Panc1 (cell line): ENCODE measurements around the gene RIC3.

Source experiments
- CTCF ChIP-seq: fragments of 450-650 bp; IDR thresholded peaks from 2 replicates; pipeline ENCODE4 v1.5.1; 2017; ENCODE audit warnings: mild to moderate bottlenecking
- POLR2AphosphoS5 ChIP-seq: IDR thresholded peaks from 2 replicates; pipeline ENCODE4 v1.6.1; 2012; ENCODE audit warnings: mild to moderate bottlenecking, low read depth, low read length, moderate library complexity
- REST ChIP-seq, 2 experiments: IDR thresholded peaks; 2 replicates each; pipeline ENCODE4 v1.6.1; 2011 to 2012; ENCODE audit warnings: low read depth in 2 of 2, control low read depth in 1 of 2, low read length in 1 of 2, mild to moderate bottlenecking in 1 of 2, moderate library complexity in 1 of 2; ENCODE audit not compliant: insufficient read depth in 1 of 2

DNA sequence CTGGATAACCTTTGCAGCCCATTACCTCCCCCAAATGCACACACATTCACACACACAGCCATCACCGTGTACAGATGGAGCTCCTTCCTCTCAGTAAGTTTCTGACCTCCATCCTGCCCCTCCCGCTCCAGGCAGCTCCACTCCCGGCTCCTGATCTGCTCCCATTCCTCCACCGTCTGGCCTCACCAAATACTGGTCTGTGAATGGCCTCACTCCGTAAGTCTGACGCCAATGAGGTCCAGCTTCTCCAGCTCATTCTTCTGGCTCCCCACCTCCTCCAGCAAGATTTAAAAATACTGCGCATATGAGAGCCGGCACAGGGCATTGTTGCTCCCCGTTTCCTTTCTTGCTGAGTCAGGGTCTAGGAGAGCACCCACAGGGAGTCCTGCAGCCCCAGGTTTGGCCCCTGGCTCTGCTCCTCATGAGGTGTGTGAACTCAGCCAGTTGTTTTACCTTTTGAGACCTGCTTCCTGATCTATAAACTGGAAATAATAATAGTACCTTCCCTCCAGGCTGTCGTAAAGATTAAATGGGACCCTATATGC is 101.8 kb downstream of the RIC3 start:
- TF ChIP-seq CTCF = no peak
- TF ChIP-seq REST (IDR thresholded peaks at IDR 0.05; ENCODE audit: insufficient read depth in 1 of 2, low read depth in 2 of 2, low read length in 1 of 2) = no peak
- no peak for TF ChIP-seq POLR2AphosphoS5
